ENCODE data around the gene TRAPPC4.
"Not testable (repeated sequence)": the region's sequence is repeated elsewhere in the genome, so short reads cannot be mapped to it uniquely, and the experiment has no call there.

The TRAPPC4 gene

DNA sequence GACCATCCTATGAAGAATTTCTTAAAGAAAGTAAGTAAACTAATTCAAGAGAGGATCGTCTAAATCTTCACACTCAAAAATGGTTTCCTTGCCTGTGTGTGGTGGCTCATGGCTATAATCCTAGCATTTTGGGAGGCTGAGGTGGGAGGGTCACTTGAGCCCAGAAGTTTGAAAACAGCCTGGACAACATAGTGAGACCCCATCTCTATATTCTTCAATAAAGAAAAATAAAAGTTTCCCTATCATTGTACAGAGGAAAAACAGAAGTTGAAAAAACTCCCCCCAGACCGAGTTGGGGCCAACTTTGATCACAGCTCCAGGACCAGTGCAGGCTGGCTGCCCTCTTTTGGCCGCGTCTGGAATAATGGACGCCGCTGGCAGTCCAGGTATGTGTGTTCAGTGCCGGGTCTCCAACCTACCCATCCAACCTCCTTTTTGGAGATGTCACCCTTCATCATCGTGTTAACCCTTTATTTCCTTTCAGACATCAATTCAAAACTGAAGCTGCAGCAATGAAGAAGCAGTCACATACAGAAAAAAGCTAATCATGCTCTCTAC, 3.4 kb upstream of the TRAPPC4 start:
- peaks cover 34 to 49% of the 10 kb centered on the region in 2 donors for H3K36me3 ChIP-seq (ENCODE audit: control insufficient read depth in 2 of 2, insufficient read depth in 2 of 2, low read length in 2 of 2)
- H3K27ac ChIP-seq (ENCODE audit: low read length) = no peak overlapping the region
- peaks cover 24% of the 10 kb centered on the region for H3K4me1 ChIP-seq (ENCODE audit: control insufficient read depth, insufficient read depth, low read length)
- no peak overlapping the region for H3K4me3 ChIP-seq (ENCODE audit: low read length in 2 of 2)
- H3K9ac ChIP-seq (ENCODE audit: low read length in 2 of 2) = no peak overlapping the region
- no peaks in the 10 kb centered on the region for H3K27me3 ChIP-seq (ENCODE audit: control insufficient read depth in 1 of 2, insufficient read depth in 2 of 2, low read length in 2 of 2)
- no peaks in the 10 kb centered on the region for H3K9me3 ChIP-seq (ENCODE audit: control insufficient read depth in 2 of 2, low read length in 2 of 2)

DNA sequence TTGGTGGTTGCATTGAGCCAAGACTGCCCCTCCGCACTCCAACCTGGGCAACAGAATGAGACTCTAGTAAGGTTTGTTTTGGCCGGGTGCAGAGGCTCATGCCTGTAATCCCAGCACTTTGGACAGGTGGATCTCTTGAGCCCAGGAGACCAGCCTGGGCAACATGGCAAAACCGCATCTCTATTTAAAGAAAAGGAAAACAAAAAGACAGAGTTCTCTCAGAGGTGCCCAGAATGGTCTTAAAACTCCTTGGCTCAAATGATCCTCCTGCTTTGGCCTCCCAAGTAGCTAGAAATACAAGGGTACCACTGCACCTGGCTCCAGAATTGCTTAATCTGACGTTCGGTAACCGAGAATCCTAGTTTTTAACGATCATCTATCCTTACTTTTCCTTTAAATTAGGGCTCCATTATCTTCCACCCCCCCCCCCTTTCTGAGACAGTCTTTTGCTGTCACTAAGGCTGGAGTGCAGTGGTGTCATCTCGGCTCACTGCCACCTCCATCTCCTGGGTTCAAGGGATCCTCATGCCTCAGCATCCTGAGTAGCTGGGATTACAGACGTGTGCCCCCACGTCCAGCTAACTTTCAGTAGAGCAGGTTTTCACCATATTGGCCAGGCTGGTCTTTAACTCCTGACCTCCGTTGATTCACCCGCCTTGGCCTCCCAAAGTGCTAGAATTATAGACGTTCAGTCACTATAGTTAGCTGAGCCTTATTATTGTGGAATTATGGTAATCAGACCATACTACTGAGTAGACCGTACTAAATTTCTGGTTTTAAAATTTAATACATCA, 2.2 kb upstream of the TRAPPC4 start:
- H3K27ac ChIP-seq (ENCODE audit: low read length) = no peak overlapping the region
- H3K4me1 ChIP-seq (ENCODE audit: control insufficient read depth, insufficient read depth, low read length) = peaks cover 29% of the 10 kb centered on the region
- no peaks in the 10 kb centered on the region for H3K9me3 ChIP-seq (ENCODE audit: control insufficient read depth in 2 of 2, low read length in 2 of 2)
- H3K27me3 ChIP-seq (ENCODE audit: control insufficient read depth in 1 of 2, insufficient read depth in 2 of 2, low read length in 2 of 2) = no peaks in the 10 kb centered on the region
- peaks cover 28 to 45% of the 10 kb centered on the region in 2 donors for H3K36me3 ChIP-seq (ENCODE audit: control insufficient read depth in 2 of 2, insufficient read depth in 2 of 2, low read length in 2 of 2)
- peak overlapping the region; percentile 35 to 87 for H3K4me3 ChIP-seq (ENCODE audit: low read length in 2 of 2)
- peak overlapping the region; percentile 13 to 29 for H3K9ac ChIP-seq (ENCODE audit: low read length in 2 of 2)

DNA sequence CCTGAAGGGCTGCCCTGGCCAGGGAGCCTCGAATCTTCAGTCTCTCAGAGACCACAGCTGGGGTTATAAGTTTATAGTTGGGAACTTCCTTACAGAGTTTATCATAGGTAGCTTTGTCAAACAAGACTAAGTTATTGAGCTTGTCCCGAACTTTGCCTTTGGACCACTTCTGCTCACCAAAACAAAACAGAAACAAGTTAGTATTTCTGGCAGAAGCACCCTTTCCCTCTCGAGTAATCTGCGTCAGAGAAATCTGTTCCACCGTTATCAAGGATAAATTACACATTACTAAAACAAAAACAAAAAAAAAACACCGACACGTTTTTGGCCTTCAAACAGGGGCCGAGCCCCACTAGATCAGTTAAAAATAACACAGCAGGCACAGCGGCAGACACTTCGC, 1.2 kb upstream of the TRAPPC4 start:
- Histone ChIP-seq H3K9ac (ENCODE audit: low read length in 2 of 2) (peak overlapping the region; percentile 95), H3K4me3 (ENCODE audit: low read length in 2 of 2) (peak overlapping the region; percentile 87 to 98), H3K27ac (ENCODE audit: low read length) (peak overlapping the region; percentile 90), H3K4me1 (ENCODE audit: control insufficient read depth, insufficient read depth, low read length) (peaks cover 33% of the 10 kb centered on the region), H3K36me3 (ENCODE audit: control insufficient read depth in 2 of 2, insufficient read depth in 2 of 2, low read length in 2 of 2) (peaks cover 24 to 42% of the 10 kb centered on the region in 2 donors)
- not testable (repeated sequence) for H3K9me3 ChIP-seq (ENCODE audit: control insufficient read depth in 2 of 2, low read length in 2 of 2); H3K27me3 ChIP-seq (ENCODE audit: control insufficient read depth in 1 of 2, insufficient read depth in 2 of 2, low read length in 2 of 2)

DNA sequence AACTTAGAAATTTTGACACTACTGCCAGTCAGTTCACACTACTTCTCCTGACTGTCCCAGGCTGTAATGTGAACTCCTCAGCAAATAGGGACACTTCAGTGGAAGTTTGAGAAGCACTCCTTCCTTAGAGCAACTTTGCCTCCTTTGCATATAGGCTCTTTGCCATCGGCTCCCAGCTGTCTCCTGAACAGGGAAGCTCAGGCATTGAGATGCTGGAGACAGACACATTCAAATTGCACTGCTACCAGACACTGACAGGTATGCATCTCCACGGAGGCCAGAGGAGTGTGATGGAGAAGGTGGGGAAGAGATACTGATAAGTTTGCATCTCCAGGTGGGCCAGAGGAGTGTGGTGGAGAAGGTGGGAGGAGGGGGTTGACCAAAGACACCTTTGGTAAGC, 1.4 kb downstream of the TRAPPC4 start:
- H3K9ac ChIP-seq (ENCODE audit: low read length in 2 of 2) = peak overlapping the region; percentile 42 to 95
- no peak overlapping the region for H3K27ac ChIP-seq (ENCODE audit: low read length)
- H3K36me3 ChIP-seq (ENCODE audit: control insufficient read depth in 2 of 2, insufficient read depth in 2 of 2, low read length in 2 of 2) = peaks cover 28 to 35% of the 10 kb centered on the region in 2 donors

DNA sequence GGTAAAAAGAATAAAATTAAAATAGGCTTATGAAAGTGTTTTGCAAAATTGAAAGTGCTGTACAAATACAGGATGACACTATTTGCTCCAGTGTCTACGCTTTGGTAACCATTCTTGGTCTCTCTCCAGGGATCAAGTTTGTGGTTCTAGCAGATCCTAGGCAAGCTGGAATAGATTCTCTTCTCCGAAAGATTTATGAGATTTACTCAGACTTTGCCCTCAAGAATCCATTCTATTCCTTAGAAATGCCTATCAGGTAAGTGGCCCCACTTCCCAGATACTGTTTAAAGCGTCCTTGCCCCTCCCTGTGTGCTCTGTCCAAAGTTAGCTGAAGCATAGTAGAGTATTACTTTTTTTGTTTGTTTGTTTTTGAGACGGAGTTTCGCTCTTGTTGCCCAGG, 3.1 kb downstream of the TRAPPC4 start:
- H3K27ac ChIP-seq (ENCODE audit: low read length) = no peak overlapping the region
- H3K36me3 ChIP-seq (ENCODE audit: control insufficient read depth in 2 of 2, insufficient read depth in 2 of 2, low read length in 2 of 2) = peaks cover 23 to 29% of the 10 kb centered on the region in 2 donors
- H3K4me1 ChIP-seq (ENCODE audit: control insufficient read depth, insufficient read depth, low read length) = peaks cover 27% of the 10 kb centered on the region

More for the DNA sequence above, 1.4 kb downstream of the TRAPPC4 start:
- Histone ChIP-seq H3K4me3 (ENCODE audit: low read length in 2 of 2) (peak overlapping the region; percentile 87 to 98), H3K9me3 (ENCODE audit: control insufficient read depth in 2 of 2, low read length in 2 of 2) (no peaks in the 10 kb centered on the region), H3K27me3 (ENCODE audit: control insufficient read depth in 1 of 2, insufficient read depth in 2 of 2, low read length in 2 of 2) (no peaks in the 10 kb centered on the region), H3K4me1 (ENCODE audit: control insufficient read depth, insufficient read depth, low read length) (peaks cover 33% of the 10 kb centered on the region)

DNA sequence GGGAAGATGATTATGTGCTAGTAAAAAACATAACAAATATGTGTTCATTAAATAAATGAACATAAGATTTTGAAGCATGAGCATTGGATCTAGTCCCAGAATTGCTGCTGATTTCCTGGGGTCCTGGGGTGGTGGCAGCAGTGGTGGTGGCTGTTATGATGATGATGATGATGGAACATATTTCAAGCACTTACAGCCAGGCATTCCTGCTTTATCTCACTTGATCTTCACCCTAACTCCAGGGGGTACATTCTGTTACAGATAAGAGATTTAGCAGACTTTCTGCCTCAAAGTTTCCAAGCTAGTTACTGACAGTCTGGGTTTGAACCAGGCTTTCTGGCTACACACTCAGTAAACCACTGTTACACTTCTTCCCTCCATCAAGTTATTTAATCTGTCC, 5.2 kb downstream of the TRAPPC4 start:
- Histone ChIP-seq H3K27me3 (ENCODE audit: control insufficient read depth in 1 of 2, insufficient read depth in 2 of 2, low read length in 2 of 2) (no peaks in the 10 kb centered on the region), H3K4me1 (ENCODE audit: control insufficient read depth, insufficient read depth, low read length) (peaks cover 21% of the 10 kb centered on the region), H3K27ac (ENCODE audit: low read length) (no peak overlapping the region), H3K9ac (ENCODE audit: low read length in 2 of 2) (no peak overlapping the region), H3K9me3 (ENCODE audit: control insufficient read depth in 2 of 2, low read length in 2 of 2) (no peaks in the 10 kb centered on the region), H3K36me3 (ENCODE audit: control insufficient read depth in 2 of 2, insufficient read depth in 2 of 2, low read length in 2 of 2) (peaks cover 23 to 39% of the 10 kb centered on the region in 2 donors), H3K4me3 (ENCODE audit: low read length in 2 of 2) (no peak overlapping the region)

More for the DNA sequence above, 3.1 kb downstream of the TRAPPC4 start:
- no peaks in the 10 kb centered on the region for H3K27me3 ChIP-seq (ENCODE audit: control insufficient read depth in 1 of 2, insufficient read depth in 2 of 2, low read length in 2 of 2)
- no peak overlapping the region for H3K4me3 ChIP-seq (ENCODE audit: low read length in 2 of 2)
- no peak overlapping the region for H3K9ac ChIP-seq (ENCODE audit: low read length in 2 of 2)
- no peaks in the 10 kb centered on the region for H3K9me3 ChIP-seq (ENCODE audit: control insufficient read depth in 2 of 2, low read length in 2 of 2)

DNA sequence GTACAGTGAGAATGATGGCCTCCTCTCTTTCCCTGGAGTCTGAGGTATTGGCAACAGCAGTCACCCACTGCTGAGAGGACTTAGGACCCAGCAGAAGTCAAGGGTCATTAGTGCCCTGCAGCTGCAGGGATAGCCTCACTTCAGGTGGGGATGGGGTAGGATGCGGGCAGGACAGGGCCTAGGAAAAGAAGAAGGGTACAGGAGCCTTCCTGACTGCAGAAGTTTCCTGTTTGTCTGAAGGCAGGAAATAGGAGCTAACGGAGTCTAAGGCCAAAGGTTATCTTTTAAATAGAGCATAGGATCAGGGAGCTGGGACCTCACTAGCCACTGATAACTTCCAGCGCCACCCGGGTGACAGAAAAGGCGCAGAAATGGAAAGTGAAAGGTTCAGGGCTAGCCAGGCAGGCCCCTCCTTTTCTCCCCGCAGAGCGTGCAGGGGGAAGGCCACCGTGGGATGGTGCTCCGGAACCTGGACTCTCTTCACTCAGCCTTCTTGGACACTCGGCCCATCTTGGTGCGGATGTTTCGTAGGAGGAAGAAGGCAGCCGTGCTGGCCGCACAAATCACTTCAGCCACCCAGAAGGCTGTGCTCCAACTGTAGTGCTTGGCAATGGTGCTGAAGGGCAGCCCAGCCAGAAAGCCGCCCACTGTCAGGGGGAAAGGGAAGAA, 6.0 kb downstream of the TRAPPC4 start:
- Histone ChIP-seq H3K9me3 (ENCODE audit: control insufficient read depth in 2 of 2, low read length in 2 of 2) (no peaks in the 10 kb centered on the region), H3K27ac (ENCODE audit: low read length) (peak overlapping the region; percentile 24), H3K36me3 (ENCODE audit: control insufficient read depth in 2 of 2, insufficient read depth in 2 of 2, low read length in 2 of 2) (peaks cover 23 to 39% of the 10 kb centered on the region in 2 donors), H3K4me1 (ENCODE audit: control insufficient read depth, insufficient read depth, low read length) (peaks cover 25% of the 10 kb centered on the region), H3K9ac (ENCODE audit: low read length in 2 of 2) (no peak overlapping the region), H3K4me3 (ENCODE audit: low read length in 2 of 2) (no peak overlapping the region), H3K27me3 (ENCODE audit: control insufficient read depth in 1 of 2, insufficient read depth in 2 of 2, low read length in 2 of 2) (no peaks in the 10 kb centered on the region)

DNA sequence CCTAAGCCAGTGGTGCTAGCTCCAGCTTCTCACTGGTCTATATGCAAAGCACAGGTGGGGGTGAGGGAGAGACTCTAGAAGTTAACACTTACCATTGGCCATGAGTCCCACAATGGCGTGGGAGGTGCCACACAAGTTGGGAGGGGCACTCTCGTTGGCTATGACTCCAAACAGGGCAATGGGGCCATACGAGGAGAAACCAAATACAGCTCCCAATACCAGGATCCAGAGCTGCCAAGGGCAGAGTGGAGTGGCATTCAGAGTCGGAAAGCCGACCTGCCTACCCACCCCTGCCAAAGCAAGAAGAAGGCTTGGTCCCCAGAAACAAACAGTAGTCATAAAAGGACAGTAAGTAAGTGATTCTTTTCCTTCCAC, 6.5 kb downstream of the TRAPPC4 start:
- H3K27me3 ChIP-seq (ENCODE audit: control insufficient read depth in 1 of 2, insufficient read depth in 2 of 2, low read length in 2 of 2) = no peaks in the 10 kb centered on the region
- peak overlapping the region; percentile 24 for H3K27ac ChIP-seq (ENCODE audit: low read length)
- peaks cover 21 to 39% of the 10 kb centered on the region in 2 donors for H3K36me3 ChIP-seq (ENCODE audit: control insufficient read depth in 2 of 2, insufficient read depth in 2 of 2, low read length in 2 of 2)
- no peaks in the 10 kb centered on the region for H3K9me3 ChIP-seq (ENCODE audit: control insufficient read depth in 2 of 2, low read length in 2 of 2)
- peaks cover 24% of the 10 kb centered on the region for H3K4me1 ChIP-seq (ENCODE audit: control insufficient read depth, insufficient read depth, low read length)
- no peak overlapping the region for H3K4me3 ChIP-seq (ENCODE audit: low read length in 2 of 2)
- no peak overlapping the region for H3K9ac ChIP-seq (ENCODE audit: low read length in 2 of 2)

DNA sequence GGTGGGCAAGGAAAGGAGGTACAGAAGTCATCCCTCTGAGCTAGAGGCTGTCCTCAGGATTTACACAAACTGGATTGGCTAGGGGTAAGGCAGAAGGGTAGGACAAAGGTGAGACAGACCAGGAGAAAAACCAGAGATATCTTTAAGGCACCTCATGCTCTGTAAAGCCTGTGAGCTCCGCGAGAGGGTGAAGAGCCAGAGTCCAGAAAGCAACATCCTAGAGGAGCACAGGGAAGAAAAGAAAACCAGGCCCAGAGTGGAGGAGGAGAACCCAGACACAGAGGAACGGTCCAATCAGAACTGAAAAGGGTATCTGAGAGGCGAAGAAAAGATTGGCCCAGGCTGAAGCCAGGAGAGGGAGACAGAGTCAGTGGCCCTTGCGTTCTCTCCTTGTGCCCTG, 7.0 kb downstream of the TRAPPC4 start:
- Histone ChIP-seq H3K9ac (ENCODE audit: low read length in 2 of 2) (no peak overlapping the region), H3K36me3 (ENCODE audit: control insufficient read depth in 2 of 2, insufficient read depth in 2 of 2, low read length in 2 of 2) (peaks cover 19 to 37% of the 10 kb centered on the region in 2 donors), H3K4me1 (ENCODE audit: control insufficient read depth, insufficient read depth, low read length) (peaks cover 23% of the 10 kb centered on the region), H3K27me3 (ENCODE audit: control insufficient read depth in 1 of 2, insufficient read depth in 2 of 2, low read length in 2 of 2) (no peaks in the 10 kb centered on the region), H3K9me3 (ENCODE audit: control insufficient read depth in 2 of 2, low read length in 2 of 2) (no peaks in the 10 kb centered on the region), H3K27ac (ENCODE audit: low read length) (no peak overlapping the region), H3K4me3 (ENCODE audit: low read length in 2 of 2) (no peak overlapping the region)

DNA sequence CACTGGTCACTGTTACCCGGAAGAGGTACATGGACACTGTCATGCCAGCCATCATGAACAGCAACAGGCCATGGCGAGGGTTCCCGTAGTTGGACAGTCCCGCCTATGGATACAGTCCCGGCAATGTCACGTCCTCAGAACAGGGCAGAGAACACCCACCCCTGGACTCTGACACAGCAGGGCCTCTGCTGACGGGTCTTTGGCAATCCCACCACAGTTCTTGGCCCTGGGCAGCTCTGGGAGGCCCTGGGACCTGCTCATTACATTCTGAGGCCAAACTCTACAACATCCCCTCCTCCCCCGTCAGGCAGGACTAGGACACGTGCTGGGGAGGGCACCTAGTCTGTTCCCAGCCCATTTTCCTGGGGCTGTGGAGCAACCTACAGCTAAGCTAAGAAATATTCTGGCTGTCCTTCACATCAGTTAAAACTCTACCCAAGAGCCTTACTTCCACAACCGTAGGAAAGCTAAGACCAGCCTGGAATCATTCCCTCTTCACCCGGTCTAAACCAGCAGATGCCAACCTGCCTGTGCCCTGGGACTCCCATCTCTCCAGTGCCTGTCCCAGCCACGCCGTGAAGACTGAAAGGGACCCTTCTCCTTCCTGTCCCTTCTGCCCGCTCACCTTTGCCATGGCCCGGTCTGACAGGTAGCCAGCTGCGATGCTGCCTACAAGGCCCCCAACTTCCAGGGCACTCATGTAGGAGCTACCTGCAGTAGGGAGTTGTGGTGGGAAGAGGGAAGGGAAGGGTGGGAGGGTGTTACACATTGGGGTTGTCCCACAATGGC, 7.6 kb downstream of the TRAPPC4 start:
- Histone ChIP-seq H3K36me3 (ENCODE audit: control insufficient read depth in 2 of 2, insufficient read depth in 2 of 2, low read length in 2 of 2) (peaks cover 19 to 37% of the 10 kb centered on the region in 2 donors), H3K4me1 (ENCODE audit: control insufficient read depth, insufficient read depth, low read length) (peaks cover 23% of the 10 kb centered on the region), H3K9me3 (ENCODE audit: control insufficient read depth in 2 of 2, low read length in 2 of 2) (no peaks in the 10 kb centered on the region), H3K27ac (ENCODE audit: low read length) (no peak overlapping the region), H3K9ac (ENCODE audit: low read length in 2 of 2) (no peak overlapping the region), H3K27me3 (ENCODE audit: control insufficient read depth in 1 of 2, insufficient read depth in 2 of 2, low read length in 2 of 2) (no peaks in the 10 kb centered on the region), H3K4me3 (ENCODE audit: low read length in 2 of 2) (no peak overlapping the region)

Data from stomach smooth muscle (tissue), 2 donors.